SK-N-SH (cell line): ENCODE measurements around the gene GFPT1. TPM values are rescaled to one million over a fixed set of nuclear protein-coding genes. Genes with fewer than 3 reads are reported as not detected.

Experiments used
- CTCF ChIA-PET: fragments of 300-600, 350-600 bp; formaldehyde crosslinking; extraction: SDS; loops from one replicate; lab custom pipeline; 2021; lab: Yijun Ruan, JAX
- POLR2A ChIA-PET: fragments of 350-600 bp; sonication (Branson Sonifier 250); formaldehyde crosslinking; extraction: SDS; loops from one replicate; lab custom pipeline; 2020; ENCODE audit warnings: antibody characterized with exemption, inconsistent platforms; lab: Yijun Ruan, JAX
- DNase-seq: peaks from one replicate; pipeline ENCODE4 v3.0.0; 2012
- H2AFZ ChIP-seq: fragments of 200-600 bp; sonication (generic); 2 replicates; pipeline ENCODE4 v1.8.1; 2016; ENCODE audit warnings: antibody characterized with exemption, mild to moderate bottlenecking, low read depth
- H3F3A ChIP-seq: fragments of 200-600 bp; sonication (generic); replicated peaks from 2 replicates; pipeline ENCODE3; 2016; ENCODE audit warnings: antibody characterized with exemption, mild to moderate bottlenecking; ENCODE audit not compliant: insufficient read depth
- H3K27ac ChIP-seq, 2 experiments: fragments of 200-500 bp in 1 of 2; fragments of 200-600 bp in 1 of 2; sonication (Bioruptor generic) in 1 of 2; sonication (generic), shearing (Covaris generic) in 1 of 2; 2 replicates each; pipeline versions ENCODE4 v1.5.1 to v1.6.1; 2014 to 2016; ENCODE audit warnings: low read depth in 2 of 2, inconsistent platforms in 1 of 2, low read length in 1 of 2, mild to moderate bottlenecking in 1 of 2, mixed read lengths in 1 of 2
- H3K27me3 ChIP-seq: fragments of 200-600 bp; sonication (generic), shearing (Covaris generic); 2 replicates; pipeline ENCODE4 v1.6.1; 2016; ENCODE audit warnings: mixed run types; ENCODE audit not compliant: insufficient read depth
- H3K36me3 ChIP-seq, 2 experiments: fragments of 200-500 bp in 1 of 2; fragments of 200-600 bp in 1 of 2; sonication (Bioruptor generic) in 1 of 2; sonication (generic) in 1 of 2; replicated peaks in 1 of 2; 2 replicates each; pipeline versions ENCODE3 to v1.5.1; 2014 to 2016; ENCODE audit warnings: low read length in 1 of 2, mild to moderate bottlenecking in 1 of 2; ENCODE audit not compliant: insufficient read depth in 2 of 2, control insufficient read depth in 1 of 2
- H3K4me1 ChIP-seq, 2 experiments: fragments of 200-500 bp in 1 of 2; fragments of 200-600 bp in 1 of 2; sonication (Bioruptor generic) in 1 of 2; sonication (generic), shearing (Covaris generic) in 1 of 2; 2 replicates each; pipeline versions ENCODE4 v1.5.1 to v1.6.1; 2014 to 2016; ENCODE audit warnings: low read depth in 1 of 2, low read length in 1 of 2, mixed run types in 1 of 2; ENCODE audit not compliant: insufficient read depth in 2 of 2, control insufficient read depth in 1 of 2
- H3K4me2 ChIP-seq: fragments of 200-600 bp; sonication (generic), shearing (Covaris generic); 2 replicates; pipeline ENCODE4 v1.6.1; 2017; ENCODE audit warnings: mixed run types
- H3K4me3 ChIP-seq, 2 experiments: fragments of 200-500 bp in 1 of 2; fragments of 200-600 bp in 1 of 2; sonication (Bioruptor generic) in 1 of 2; sonication (generic), shearing (Covaris generic) in 1 of 2; 2 replicates each; pipeline versions ENCODE4 v1.5.1 to v1.8.1; 2014 to 2016; ENCODE audit warnings: low read depth in 2 of 2, inconsistent platforms in 1 of 2, low read length in 1 of 2, mild to moderate bottlenecking in 1 of 2, mixed read lengths in 1 of 2, moderate library complexity in 1 of 2
- H3K79me2 ChIP-seq: fragments of 200-600 bp; sonication (generic); 2 replicates; pipeline ENCODE4 v1.8.1; 2017; ENCODE audit warnings: mild to moderate bottlenecking; ENCODE audit not compliant: insufficient read depth
- H3K9ac ChIP-seq: fragments of 200-600 bp; sonication (generic); 2 replicates; pipeline ENCODE4 v1.6.1; 2017; ENCODE audit warnings: mixed run types
- H3K9me2 ChIP-seq: fragments of 200-600 bp; sonication (generic); 2 replicates; pipeline ENCODE4 v1.6.1; 2017; ENCODE audit warnings: mixed run types
- H3K9me3 ChIP-seq: fragments of 200-600 bp; sonication (generic); 2 replicates; pipeline ENCODE4 v1.6.1; 2017; ENCODE audit warnings: mixed run types, mild to moderate bottlenecking, moderate library complexity
- H4K20me1 ChIP-seq: fragments of 200-600 bp; sonication (generic); 2 replicates; pipeline ENCODE4 v1.6.1; 2017; ENCODE audit warnings: mild to moderate bottlenecking, mixed run types; ENCODE audit not compliant: insufficient read depth
- CHD2 ChIP-seq: fragments of 150-350 bp; IDR thresholded peaks from 2 replicates; pipeline ENCODE4 v1.6.1; 2018; ENCODE audit warnings: low read length; ENCODE audit not compliant: partially characterized antibody
- FOSL2 ChIP-seq: IDR thresholded peaks from 2 replicates; pipeline ENCODE4 v1.4.0; 2012; ENCODE audit warnings: low read depth, mild to moderate bottlenecking, moderate library complexity, borderline replicate concordance
- FOXJ3 ChIP-seq: sonication (generic); formaldehyde crosslinking; IDR thresholded peaks from 2 replicates; pipeline ENCODE4 v1.5.1; 2020; ENCODE audit warnings: mild to moderate bottlenecking, missing genetic modification reagents
- GABPA ChIP-seq: IDR thresholded peaks from 2 replicates; pipeline ENCODE4 v1.4.0; 2012; ENCODE audit warnings: low read depth, mild to moderate bottlenecking
- IRF3 ChIP-seq: fragments of 150-350 bp; IDR thresholded peaks from 2 replicates; pipeline ENCODE4 v1.6.1; 2016; ENCODE audit warnings: mild to moderate bottlenecking, low read depth, low read length
- RCOR1 ChIP-seq: fragments of 150-350 bp; IDR thresholded peaks from 2 replicates; pipeline ENCODE4 v1.6.1; 2017; ENCODE audit warnings: antibody characterized with exemption, low read length
- REST ChIP-seq: IDR thresholded peaks from 2 replicates; pipeline ENCODE4 v1.6.1; 2012; ENCODE audit warnings: mild to moderate bottlenecking, low read depth, low read length, moderate library complexity
- TEAD4 ChIP-seq: IDR thresholded peaks from 2 replicates; pipeline ENCODE4 v1.4.0; 2012; ENCODE audit warnings: mild to moderate bottlenecking, borderline replicate concordance; ENCODE audit not compliant: insufficient read depth
- USF1 ChIP-seq: IDR thresholded peaks from 2 replicates; pipeline ENCODE4 v1.4.0; 2012; ENCODE audit warnings: low read depth, borderline replicate concordance
- USF2 ChIP-seq: fragments of 150-350 bp; IDR thresholded peaks from 2 replicates; pipeline ENCODE4 v1.6.1; 2017; ENCODE audit warnings: antibody characterized with exemption, low read length, low read depth, borderline replicate concordance
- WGBS: methylation state at CpG from one replicate; pipeline ENCODE4 v1.1.6; 2017; ENCODE audit warnings: low lambda C conversion rate; 5-methylcytosine and 5-hydroxymethylcytosine counted together
- polyA plus RNA-seq, 3 experiments: library from polyadenylated mRNA; depleted of rRNA; stranded (reverse); fragments of >200 nt; gene quantifications; 2 replicates each; pipeline ENCODE4 v1.2.3, GENCODE V29; 2012

The GFPT1 gene
- polyA plus RNA-seq, 1 of the 3 experiments (the other 2 are of a cell fraction), result 6.0 TPM

GRCh38 chr2:69322631-69323030 lies 64.4 kb downstream of the GFPT1 start:
- POLR2A ChIA-PET, result no interaction called here
- H3K4me2 ChIP-seq, result no peak overlapping the region

GRCh38 chr2:69316550-69316949 lies 70.5 kb downstream of the GFPT1 start:
- Histone ChIP-seq H3K9ac (no peak overlapping the region), H3K27me3 (no peaks in the 10 kb centered on the region), H3K4me2 (no peak overlapping the region), H3F3A (peaks cover 12% of the 10 kb centered on the region), H4K20me1 (no peaks in the 10 kb centered on the region), H3K4me1 (no peaks in the 10 kb centered on the region), H2AFZ (no peak overlapping the region), H3K4me3 (no peak overlapping the region), H3K36me3 (peaks cover 2 to 45% of the 10 kb centered on the region in 2 experiments), H3K79me2 (no peaks in the 10 kb centered on the region), H3K9me2 (no peaks in the 10 kb centered on the region), H3K27ac (no peak overlapping the region), H3K9me3 (no peaks in the 10 kb centered on the region)
- TF ChIP-seq FOXJ3 (CRISPR knock-in tag), result no peak
- ChIA-PET CTCF (interaction anchor here (2.4 to 3.9 kb wide), 2 partner anchors 10 to 373 kb away, joined by 10 to 25 read pairs; no protein-coding TSS in a partner anchor), POLR2A (no interaction called here)
- DNase-seq, result no peak

More at GRCh38 chr2:69322631-69323030, 64.4 kb downstream of the GFPT1 start:
- Histone ChIP-seq H2AFZ (no peak overlapping the region), H4K20me1 (no peaks in the 10 kb centered on the region), H3K4me3 (no peak overlapping the region), H3F3A (peaks cover 17% of the 10 kb centered on the region), H3K79me2 (no peaks in the 10 kb centered on the region), H3K27me3 (no peaks in the 10 kb centered on the region), H3K9ac (no peak overlapping the region), H3K9me3 (no peaks in the 10 kb centered on the region), H3K9me2 (no peaks in the 10 kb centered on the region), H3K27ac (no peak overlapping the region), H3K4me1 (no peaks in the 10 kb centered on the region), H3K36me3 (peaks cover 40 to 82% of the 10 kb centered on the region in 2 experiments)
- 96% methylated on average over 1 of the region's 1 CpG for WGBS
- CTCF ChIA-PET, result no interaction called here
- no peak for DNase-seq
- no peak for TF ChIP-seq TEAD4
- no peak for TF ChIP-seq GABPA
- TF ChIP-seq FOSL2, result no peak

- H3K4me3 ChIP-seq, result no peak overlapping the region
- no peak overlapping the region for H3K9ac ChIP-seq
- H3F3A ChIP-seq, result peaks cover 17% of the 10 kb centered on the region
- WGBS, result 95% methylated on average over 4 of the region's 4 CpGs
- no peak overlapping the region for H3K4me2 ChIP-seq
- no peaks in the 10 kb centered on the region for H4K20me1 ChIP-seq
- no peaks in the 10 kb centered on the region for H3K79me2 ChIP-seq
- TF ChIP-seq USF1 (no peak), FOXJ3 (CRISPR knock-in tag) (no peak), RCOR1 (no peak), CHD2 (no peak), IRF3 (no peak), USF2 (no peak), REST (no peak)
- H3K9me3 ChIP-seq, result no peaks in the 10 kb centered on the region
- no peaks in the 10 kb centered on the region for H3K9me2 ChIP-seq
- H3K4me1 ChIP-seq, result no peaks in the 10 kb centered on the region
- peaks cover 2 to 33% of the 10 kb centered on the region in 2 experiments for H3K36me3 ChIP-seq
- H3K27ac ChIP-seq, result no peak overlapping the region
- ChIA-PET POLR2A (no interaction called here), CTCF (interaction anchor here (0.7 to 3.9 kb wide), 4 partner anchors 8 to 954 kb away, joined by 3 to 25 read pairs (median 3); partner anchors contain the start of gene ANTXR1)
- no peaks in the 10 kb centered on the region for H3K27me3 ChIP-seq
- no peak overlapping the region for H2AFZ ChIP-seq
- DNase-seq, result no peak
Measured at GRCh38 chr2:69315160-69315761, 71.8 kb downstream of the GFPT1 start.
